Naive thymus-derived CD8-positive, alpha-beta T cell (primary cell): ENCODE data around the gene MAP1LC3B2. TPM values are rescaled to one million over a fixed set of nuclear protein-coding genes. Genes with fewer than 3 reads are reported as not detected.
"Not testable (repeated sequence)": the region's sequence is repeated elsewhere in the genome, so short reads cannot be mapped to it uniquely, and the experiment has no call there.

ENCODE experiments used
- ATAC-seq, 2 donors: fragments of 150-1000 bp; cut with Tn5 transposase in 1 of 2; sonication (Bioruptor Pico), chemical (Tn5 transposase) in 1 of 2; 1 replicate in 1 of 2; 2 replicates in 1 of 2; pipeline ENCODE4 v1.10.0; 2021; ENCODE audit warnings: mild to moderate bottlenecking in 2 of 2, moderate library complexity in 2 of 2
- POLR2A ChIA-PET: fragments of 350-600 bp; sonication (Branson Sonifier 250); formaldehyde crosslinking; loops from one replicate; lab custom pipeline; 2021; ENCODE audit warnings: antibody characterized with exemption; lab: Charles Lee
- DNase-seq, 10 donors: peaks; one replicate each; pipeline versions ENCODE4 v3.0.0 to v3.0.0-alpha.2; 2020 to 2022
- H3K27ac Mint-ChIP-seq, 10 donors: one replicate each; pipeline ENCODE4 v1.8.0; 2020 to 2022; ENCODE audit warnings: mild to moderate bottlenecking in 10 of 10, mixed read lengths in 10 of 10, moderate library complexity in 4 of 10, inconsistent platforms in 1 of 10
- H3K27me3 Mint-ChIP-seq, 5 donors: one replicate each; pipeline ENCODE4 v1.8.0; 2021 to 2022; ENCODE audit warnings: mixed read lengths in 5 of 5
- H3K36me3 Mint-ChIP-seq, 3 donors: one replicate each; pipeline ENCODE4 v1.8.0; 2020 to 2022; ENCODE audit warnings: mixed read lengths in 3 of 3, mild to moderate bottlenecking in 2 of 3, inconsistent platforms in 1 of 3
- H3K4me1 Mint-ChIP-seq, 4 donors: one replicate each; pipeline ENCODE4 v1.8.0; 2021 to 2022; ENCODE audit warnings: mixed read lengths in 4 of 4
- H3K4me3 Mint-ChIP-seq, 10 donors: one replicate each; pipeline ENCODE4 v1.8.0; 2020 to 2022; ENCODE audit warnings: mild to moderate bottlenecking in 10 of 10, mixed read lengths in 10 of 10, moderate library complexity in 6 of 10, inconsistent platforms in 1 of 10
- H3K9me3 Mint-ChIP-seq, 9 donors: one replicate each; pipeline ENCODE4 v1.8.0; 2020 to 2022; ENCODE audit warnings: mixed read lengths in 9 of 9, mild to moderate bottlenecking in 3 of 9, inconsistent platforms in 1 of 9, moderate library complexity in 1 of 9
- polyA plus RNA-seq, 3 donors: library from polyadenylated mRNA; unstranded; fragments of 300-500 nt; fragmentation: Illumina TruSeq; gene quantifications; one replicate each; pipeline ENCODE4 v1.2.3, GENCODE V29; 2021
- total RNA-seq, 8 experiments: library from RNA in 2 of 8; stranded (reverse) in 2 of 8; gene quantifications; one replicate each; pipeline ENCODE4 v1.2.3 and lab custom pipeline; 2021 to 2026

Gene MAP1LC3B2
- total and polyA plus RNA-seq, 5 experiments from 2014 or later, result 1.1 to 10.3 (median 5.4) TPM

DNA sequence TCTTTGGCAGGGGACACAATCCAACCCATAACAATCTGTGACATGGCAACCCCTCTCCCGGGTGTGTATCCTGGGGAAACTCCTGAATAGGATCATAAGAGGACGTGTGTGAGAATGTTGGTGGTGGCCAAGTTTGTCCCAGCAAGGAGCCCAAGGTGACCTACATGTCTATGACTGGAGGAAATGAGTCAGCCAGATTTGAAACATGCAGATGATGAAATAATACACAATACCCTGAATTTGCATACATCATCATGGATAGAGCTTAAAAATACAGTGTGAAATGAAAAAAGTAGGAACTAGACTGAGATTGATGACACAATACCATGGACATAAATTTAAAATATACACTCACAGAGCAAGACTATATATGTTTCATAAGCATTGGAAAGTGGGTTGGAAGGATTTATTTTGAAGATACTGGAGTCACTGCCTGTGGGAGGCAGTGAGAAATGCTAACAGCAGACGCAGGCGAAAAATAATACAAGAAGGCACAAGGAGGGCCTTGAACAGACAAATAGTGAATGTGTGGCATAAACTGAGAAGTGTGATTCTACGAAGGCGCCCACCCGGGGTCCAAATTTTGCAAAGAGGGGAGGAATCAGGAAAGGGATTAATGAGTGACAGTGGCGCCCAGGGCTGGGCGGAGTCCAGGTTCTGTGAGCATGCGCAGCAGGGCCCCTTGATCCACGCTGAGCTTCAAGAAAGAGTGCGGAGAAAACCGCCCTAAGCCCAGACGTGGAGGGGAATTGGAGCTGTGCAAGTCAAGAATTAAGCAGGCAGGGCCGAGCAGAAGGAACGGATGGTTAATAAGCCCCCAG, 7.0 kb upstream of the MAP1LC3B2 start:
- Mint-ChIP-seq H3K36me3 (no peaks in the 10 kb centered on the region), H3K4me3 (no peak overlapping the region), H3K27ac (no peak overlapping the region), H3K9me3 (peaks cover 0 to 2% (median 0%) of the 10 kb centered on the region in 9 donors), H3K4me1 (peaks cover 2 to 26% (median 17%) of the 10 kb centered on the region in 4 donors), H3K27me3 (peaks cover 0 to 3% (median 0%) of the 10 kb centered on the region in 5 donors)
- DNase-seq, result no peak
- POLR2A ChIA-PET, result no interaction called here
- no peak for ATAC-seq

DNA sequence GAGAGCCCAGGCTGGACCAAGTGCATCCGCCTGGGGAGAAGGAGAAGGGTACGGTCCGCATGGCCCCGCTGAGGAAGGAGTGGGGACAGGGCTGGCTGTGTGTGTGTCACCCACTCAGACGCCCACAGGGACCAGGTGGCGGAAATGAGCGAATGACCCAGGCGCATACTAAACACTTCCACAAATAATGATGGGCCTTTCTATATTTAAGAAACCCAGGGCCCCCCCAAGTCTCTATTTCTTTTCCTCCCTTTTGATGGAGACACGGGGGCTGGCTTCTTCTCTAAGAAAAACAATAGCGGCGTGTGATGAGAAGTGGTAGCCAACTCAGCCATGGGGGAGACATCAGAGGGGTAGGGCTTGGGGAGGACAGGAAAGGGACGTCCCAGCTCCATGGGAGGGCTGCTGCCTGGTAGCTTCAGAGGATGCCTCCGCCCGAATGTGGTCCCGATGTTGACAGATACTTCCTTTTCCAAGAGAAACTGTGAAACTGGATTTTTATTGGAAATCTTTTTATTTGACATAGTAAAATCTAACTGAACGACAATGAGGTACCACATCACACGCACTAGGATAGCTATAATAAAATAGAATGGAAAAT, 6.3 kb upstream of the MAP1LC3B2 start:
- Mint-ChIP-seq H3K4me3 (no peak overlapping the region), H3K9me3 (peaks cover 0 to 2% (median 0%) of the 10 kb centered on the region in 9 donors), H3K4me1 (peaks cover 2 to 30% (median 17%) of the 10 kb centered on the region in 4 donors), H3K36me3 (no peaks in the 10 kb centered on the region), H3K27ac (no peak overlapping the region), H3K27me3 (peaks cover 0 to 1% (median 0%) of the 10 kb centered on the region in 5 donors)
- POLR2A ChIA-PET, result no interaction called here
- ATAC-seq (no peak), DNase-seq (no peak)

DNA sequence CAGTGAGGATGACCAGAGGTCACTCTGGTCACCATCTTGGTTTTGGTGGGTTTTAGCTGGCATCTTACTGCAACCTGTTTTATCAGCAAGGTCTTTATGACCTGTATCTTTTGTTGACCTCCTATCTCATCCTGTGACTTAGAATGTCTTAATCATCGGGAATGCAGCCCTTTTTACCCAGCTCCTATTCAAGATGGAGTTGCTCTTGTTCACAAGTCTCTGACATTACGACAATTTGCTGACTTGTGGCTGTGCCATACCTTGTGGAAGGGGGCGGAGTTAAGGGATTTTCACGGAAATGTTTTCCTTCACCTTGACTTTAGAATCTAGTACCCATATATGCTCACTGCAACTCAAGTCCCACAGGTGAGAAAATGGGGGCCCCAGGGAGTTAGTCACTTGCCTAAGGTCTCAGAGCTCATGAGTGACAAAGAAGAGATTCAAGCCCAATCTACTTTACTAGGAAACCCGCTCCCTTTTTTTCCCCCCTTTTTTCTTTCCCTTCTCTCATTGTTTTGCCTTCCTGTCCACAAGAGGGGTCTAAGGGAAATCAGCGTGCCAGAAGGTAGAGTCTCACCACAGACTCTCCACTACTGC, 2.7 kb upstream of the MAP1LC3B2 start:
- Mint-ChIP-seq H3K36me3 (no peaks in the 10 kb centered on the region), H3K9me3 (peaks cover 0 to 2% (median 0%) of the 10 kb centered on the region in 9 donors), H3K27ac (peak overlapping the region in 6 of 10 donors; percentile 15 to 92 (median 60)), H3K4me3 (no peak overlapping the region), H3K4me1 (peaks cover 18 to 50% (median 39%) of the 10 kb centered on the region in 4 donors), H3K27me3 (peaks cover 0 to 1% (median 0%) of the 10 kb centered on the region in 5 donors)
- ATAC-seq (no peak), DNase-seq (no peak)
- POLR2A ChIA-PET, result no interaction called here

DNA sequence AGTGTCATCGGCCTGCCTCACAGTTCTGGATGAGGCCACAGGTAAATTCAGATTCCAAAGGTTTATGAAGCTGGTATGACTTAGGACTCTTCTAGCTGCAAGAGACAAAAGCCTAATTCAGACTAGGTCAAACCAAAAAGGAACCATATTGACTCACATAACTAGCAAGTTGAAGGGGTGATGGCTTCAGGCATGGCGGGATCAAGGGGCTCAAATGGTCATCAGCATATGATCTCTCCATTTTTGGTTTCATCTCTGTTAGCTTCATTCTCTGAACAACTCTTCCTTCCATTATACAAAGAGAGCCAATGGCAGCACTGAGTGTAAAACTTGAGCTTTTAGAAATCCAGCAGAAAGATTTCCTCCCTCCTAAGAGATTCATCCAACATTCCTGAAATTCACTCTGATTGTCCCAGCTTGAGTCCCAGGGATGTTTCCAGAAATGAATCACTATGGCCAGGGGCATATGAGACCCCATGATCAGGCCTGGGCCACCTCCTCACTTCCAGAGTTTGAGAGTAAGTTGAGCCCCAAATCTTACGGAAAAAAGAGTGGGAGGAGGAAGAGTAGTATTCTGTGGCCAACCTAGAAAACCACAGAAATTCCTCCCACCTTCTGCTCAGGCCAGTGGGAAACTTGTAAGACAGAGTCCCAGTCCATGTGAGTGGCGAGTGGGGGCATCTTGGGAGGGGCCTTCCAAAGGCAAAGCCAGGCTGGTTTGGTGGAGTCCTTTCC, 2.0 kb upstream of the MAP1LC3B2 start:
- Mint-ChIP-seq H3K27ac (peak overlapping the region in 7 of 10 donors; percentile 21 to 92 (median 56)), H3K27me3 (peaks cover 0 to 1% (median 0%) of the 10 kb centered on the region in 5 donors), H3K9me3 (peaks cover 0 to 2% (median 0%) of the 10 kb centered on the region in 9 donors), H3K36me3 (no peaks in the 10 kb centered on the region), H3K4me1 (peaks cover 18 to 54% (median 41%) of the 10 kb centered on the region in 4 donors), H3K4me3 (no peak overlapping the region)
- POLR2A ChIA-PET, result interaction anchor here (0.7 kb wide), 1 partner anchor 38 kb away, joined by 7 read pairs; no protein-coding TSS in a partner anchor
- no peak for DNase-seq
- no peak for ATAC-seq

DNA sequence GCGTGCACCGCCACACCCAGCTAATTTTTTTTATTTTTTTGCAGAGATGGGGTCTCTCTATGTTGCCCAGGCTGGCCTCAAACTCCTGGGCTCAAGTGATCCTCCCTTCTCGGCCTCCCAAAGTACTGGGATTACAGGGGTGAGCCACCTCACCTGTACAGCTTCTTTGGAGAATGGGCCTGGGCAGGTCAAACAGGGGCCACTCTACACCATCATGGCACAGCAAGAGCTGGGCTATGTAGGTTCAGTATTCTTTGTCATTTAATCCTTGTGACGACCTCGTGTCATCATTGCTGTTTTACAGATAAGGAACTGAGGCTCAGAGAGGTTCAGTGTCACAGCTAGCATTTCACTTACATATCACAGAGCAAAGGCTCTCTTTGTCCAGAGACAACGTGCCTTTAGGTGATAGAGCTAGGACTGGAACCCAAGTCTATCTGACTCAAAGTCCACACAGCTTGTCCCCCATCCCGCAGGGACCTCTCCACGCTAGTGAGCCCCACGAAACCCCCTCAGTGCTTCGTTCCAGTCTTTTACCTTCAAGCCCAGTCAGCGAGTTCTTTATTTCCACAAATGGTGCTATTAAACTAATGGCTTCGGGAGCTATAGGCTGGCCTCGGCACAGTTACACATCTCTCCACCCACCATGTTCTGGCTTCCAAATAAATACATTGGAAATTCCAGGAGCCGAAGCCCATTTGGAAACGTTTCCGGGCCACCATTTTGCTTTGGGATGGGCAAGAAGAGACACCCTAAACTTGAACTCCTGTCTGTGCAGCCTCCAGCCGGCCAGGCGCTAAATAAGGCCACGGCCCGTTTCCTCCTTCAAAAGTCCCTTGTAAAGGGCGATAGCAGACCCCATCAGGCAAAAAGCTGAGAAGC, 660 bp upstream of the MAP1LC3B2 start:
- H3K4me3 Mint-ChIP-seq, result peak overlapping the region; percentile 78 to 91 (median 86)
- POLR2A ChIA-PET, result interaction anchor here (0.9 to 2.1 kb wide), 11 partner anchors 9 to 330 kb away, joined by 3 to 11 read pairs (median 4); no protein-coding TSS in a partner anchor

DNA sequence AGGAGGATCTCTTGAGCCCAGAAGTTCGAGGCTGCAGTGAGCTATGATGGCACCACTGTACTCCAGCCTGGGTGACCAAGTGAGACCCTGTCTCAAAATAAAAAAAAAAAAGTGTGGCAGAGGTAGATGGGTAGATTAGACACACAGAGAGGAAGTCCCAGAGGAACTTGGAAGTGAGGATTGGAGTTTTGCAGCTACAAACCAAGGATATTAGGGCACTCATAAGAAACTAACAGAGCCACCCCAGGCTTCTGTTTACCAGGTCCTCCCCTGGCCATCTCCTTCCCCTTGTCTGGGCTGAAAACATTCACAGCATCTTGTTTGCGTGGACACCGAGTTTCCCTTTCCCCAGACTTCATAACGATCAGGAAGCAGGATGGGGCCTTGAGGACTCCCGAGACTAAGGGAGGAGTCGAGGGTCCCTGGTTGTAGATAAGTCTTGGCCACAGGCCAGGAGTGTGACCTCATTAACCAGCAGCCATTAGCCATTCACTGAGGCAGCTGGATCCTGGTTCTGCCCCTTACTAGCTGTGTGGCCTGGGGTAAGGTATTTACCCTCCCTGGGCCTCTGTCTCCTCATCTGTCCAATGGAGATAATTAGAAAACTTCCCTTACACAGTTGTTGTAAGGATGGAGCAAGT, 2.1 kb downstream of the MAP1LC3B2 start:
- Mint-ChIP-seq H3K4me1 (peaks cover 18 to 51% (median 37%) of the 10 kb centered on the region in 4 donors), H3K36me3 (no peaks in the 10 kb centered on the region), H3K9me3 (peaks cover 0 to 14% (median 2%) of the 10 kb centered on the region in 9 donors), H3K27me3 (peaks cover 0 to 1% (median 0%) of the 10 kb centered on the region in 5 donors), H3K27ac (peak overlapping the region in 5 of 10 donors; percentile 12 to 95 (median 52)), H3K4me3 (peak overlapping the region in 3 of 10 donors; percentile 19 to 42 (median 36))
- ATAC-seq (no peak), DNase-seq (no peak)
- POLR2A ChIA-PET, result interaction anchor here (0.5 to 1.5 kb wide), 3 partner anchors 27 to 283 kb away, joined by 3 to 7 read pairs (median 4); no protein-coding TSS in a partner anchor

More for the DNA sequence above, 660 bp upstream of the MAP1LC3B2 start:
- Mint-ChIP-seq H3K27ac (peak overlapping the region; percentile 87 to 97 (median 95)), H3K9me3 (peaks cover 0 to 3% (median under 1%) of the 10 kb centered on the region in 9 donors), H3K36me3 (no peaks in the 10 kb centered on the region), H3K27me3 (peaks cover 0 to 1% (median 0%) of the 10 kb centered on the region in 5 donors), H3K4me1 (peaks cover 18 to 54% (median 41%) of the 10 kb centered on the region in 4 donors)
- ATAC-seq (no peak), DNase-seq (no peak)

DNA sequence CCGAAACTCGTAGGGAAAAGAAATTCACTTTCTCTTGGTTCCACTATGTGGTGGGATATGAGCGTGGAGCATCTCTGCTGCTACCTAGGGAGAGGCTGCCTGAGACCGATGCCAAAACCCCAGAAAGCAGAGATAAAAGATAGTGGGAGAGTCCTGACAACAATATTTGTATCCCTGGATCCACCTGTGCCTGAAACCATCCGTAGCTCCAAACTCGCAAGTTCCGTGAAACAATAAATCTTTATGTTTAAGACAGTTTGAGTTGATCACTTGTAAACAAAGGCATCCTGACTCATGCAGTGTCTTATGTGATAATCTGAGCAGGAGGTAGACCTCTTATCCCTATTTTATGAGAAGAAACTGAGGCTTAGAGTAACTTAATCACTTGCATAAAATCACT, 2.9 kb downstream of the MAP1LC3B2 start:
- DNase-seq (no peak), ATAC-seq (no peak)
- H3K4me3 Mint-ChIP-seq, result peak overlapping the region in 1 of 10 donors; percentile 38
- POLR2A ChIA-PET, result interaction anchor here (1.5 kb wide), 1 partner anchor 33 kb away, joined by 3 read pairs; no protein-coding TSS in a partner anchor
- H3K9me3 Mint-ChIP-seq, result peaks cover 0 to 14% (median 2%) of the 10 kb centered on the region in 9 donors
- no peaks in the 10 kb centered on the region for H3K36me3 Mint-ChIP-seq
- peaks cover 16 to 44% (median 33%) of the 10 kb centered on the region in 4 donors for H3K4me1 Mint-ChIP-seq
- H3K27ac Mint-ChIP-seq, result peak overlapping the region in 1 of 10 donors; percentile 43
- peaks cover 0 to 1% (median 0%) of the 10 kb centered on the region in 5 donors for H3K27me3 Mint-ChIP-seq

DNA sequence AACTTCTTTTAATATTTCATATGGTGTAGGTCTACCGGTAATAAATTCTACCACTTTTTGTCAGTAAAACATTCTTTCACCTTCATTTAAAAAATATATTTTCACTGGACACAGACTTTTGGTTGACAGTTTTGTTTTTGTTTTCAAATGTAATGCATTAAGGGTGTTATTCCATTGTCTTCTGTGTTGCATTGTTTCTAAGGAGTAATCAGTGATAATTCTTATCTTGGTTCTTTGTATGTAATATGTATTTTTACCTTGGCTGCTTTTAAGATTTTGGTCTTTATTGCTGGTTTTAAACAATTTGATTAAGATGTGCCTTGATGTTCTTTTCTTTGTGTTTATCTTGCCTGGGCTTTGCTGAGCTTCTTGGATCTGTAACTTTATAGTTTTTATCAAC, 4.1 kb downstream of the MAP1LC3B2 start:
- peak overlapping the region in 1 of 10 donors; percentile 9 for H3K27ac Mint-ChIP-seq
- peaks cover 0 to 1% (median 0%) of the 10 kb centered on the region in 5 donors for H3K27me3 Mint-ChIP-seq
- ATAC-seq, result no peak
- H3K9me3 Mint-ChIP-seq, result peaks cover 0 to 14% (median 2%) of the 10 kb centered on the region in 9 donors
- H3K36me3 Mint-ChIP-seq, result no peaks in the 10 kb centered on the region
- H3K4me3 Mint-ChIP-seq, result no peak overlapping the region
- H3K4me1 Mint-ChIP-seq, result peaks cover 17 to 37% (median 30%) of the 10 kb centered on the region in 4 donors
- POLR2A ChIA-PET, result no interaction called here
- DNase-seq, result no peak

DNA sequence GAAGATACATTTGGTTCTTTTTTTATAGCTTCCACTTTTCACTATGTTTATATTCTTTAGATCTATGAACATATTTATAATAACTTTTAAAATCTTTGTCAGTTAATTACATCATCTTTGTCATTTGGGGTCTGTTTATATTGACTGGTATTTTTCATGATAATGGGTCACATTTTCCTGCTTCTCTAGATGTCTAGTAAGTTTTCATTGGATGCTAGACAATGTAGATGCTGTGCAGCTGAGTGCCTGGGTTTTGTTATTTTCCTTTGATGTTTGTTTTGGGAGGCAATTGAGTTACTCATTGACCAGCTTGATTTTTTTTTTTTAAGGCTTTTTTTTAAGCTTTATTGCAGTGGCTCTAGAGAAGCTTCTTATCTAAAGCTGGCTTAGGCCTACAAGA, 4.9 kb downstream of the MAP1LC3B2 start:
- peaks cover 16 to 29% (median 22%) of the 10 kb centered on the region in 4 donors for H3K4me1 Mint-ChIP-seq

DNA sequence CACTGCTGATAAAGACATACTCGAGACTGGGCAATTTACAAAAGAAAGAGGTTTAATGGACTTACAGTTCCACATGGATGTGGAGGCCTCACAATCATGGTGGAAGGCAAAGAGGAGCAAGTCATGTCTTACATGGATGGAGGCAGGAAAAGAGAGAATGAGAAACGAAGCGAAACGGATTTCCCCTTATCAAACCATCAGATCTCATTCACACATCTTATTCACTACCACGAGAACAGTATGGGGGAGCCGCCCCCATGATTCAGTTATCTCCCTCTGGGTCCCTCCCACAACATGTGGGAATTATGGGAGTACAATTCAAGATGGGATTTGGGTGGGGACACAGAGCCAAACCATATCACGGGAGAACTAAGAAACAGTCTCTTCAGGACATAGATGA, 6.0 kb downstream of the MAP1LC3B2 start:
- H3K9me3 Mint-ChIP-seq, result peaks cover 0 to 14% (median 2%) of the 10 kb centered on the region in 9 donors
- DNase-seq, ATAC-seq, H3K4me3 Mint-ChIP-seq, H3K27me3 Mint-ChIP-seq, H3K36me3 Mint-ChIP-seq, POLR2A ChIA-PET: not testable (repeated sequence)
- peaks cover 8 to 18% (median 12%) of the 10 kb centered on the region in 4 donors for H3K4me1 Mint-ChIP-seq
- peak overlapping the region in 2 of 10 donors; percentile 3 to 52 for H3K27ac Mint-ChIP-seq

More for the DNA sequence above, 4.9 kb downstream of the MAP1LC3B2 start:
- H3K4me3 Mint-ChIP-seq, result no peak overlapping the region
- DNase-seq (no peak), ATAC-seq (no peak)
- H3K27me3 Mint-ChIP-seq, result peaks cover 0 to 1% (median 0%) of the 10 kb centered on the region in 5 donors
- POLR2A ChIA-PET, result no interaction called here
- peaks cover 0 to 14% (median 2%) of the 10 kb centered on the region in 9 donors for H3K9me3 Mint-ChIP-seq
- H3K36me3 Mint-ChIP-seq, result no peaks in the 10 kb centered on the region
- H3K27ac Mint-ChIP-seq, result no peak overlapping the region
